A673 (cell line): Measurements from ENCODE around the gene FAAH.

Experiments
- CTCF ChIP-seq: fragments of 300-800, 200-600 bp; sonication (generic); conservative IDR thresholded peaks from 2 replicates; pipeline ENCODE4 v1.5.1; 2017; ENCODE audit warnings: low read depth, mild to moderate bottlenecking, antibody characterized with exemption, low read length, moderate library complexity, mixed read lengths
- EZH2 ChIP-seq: fragments of 200-600 bp; sonication (generic); IDR thresholded peaks from 2 replicates; pipeline ENCODE4 v1.6.1; 2017; ENCODE audit warnings: borderline replicate concordance, low read depth, mild to moderate bottlenecking, mixed read lengths, antibody characterized with exemption, low read length; ENCODE audit not compliant: poor library complexity, severe bottlenecking

DNA sequence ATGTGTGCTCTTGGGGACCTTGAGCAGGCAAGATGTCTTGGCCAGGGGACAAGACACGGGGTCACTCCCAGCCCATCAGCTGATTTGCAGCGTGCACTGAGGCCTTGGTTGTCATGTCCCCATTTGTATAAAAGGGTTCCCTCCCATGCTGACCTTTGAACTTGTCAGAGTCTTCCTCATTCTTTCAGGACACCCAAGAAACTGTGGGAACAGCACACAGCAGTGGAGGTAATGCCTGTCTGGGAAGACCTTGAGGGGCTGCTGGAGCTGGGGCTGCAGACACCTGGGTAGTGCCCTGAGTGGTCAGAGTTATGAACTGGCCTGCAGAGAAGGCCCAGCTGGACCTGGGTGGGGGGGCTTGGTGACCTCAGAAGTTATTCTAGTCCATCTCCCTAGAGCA lies 46.4 kb downstream of the FAAH start:
- TF ChIP-seq CTCF (no peak), EZH2 (no peak)
